HEK293T (cell line): ENCODE measurements around the gene ARL3.

ENCODE experiments used
- BHLHE40 ChIP-seq: fragments of 450-650 bp; IDR thresholded peaks from 2 replicates; pipeline ENCODE4 v1.6.1; 2016; ENCODE audit warnings: mild to moderate bottlenecking, moderate library complexity, borderline replicate concordance
- FOXA1 ChIP-seq: fragments of 450-650 bp; IDR thresholded peaks from 2 replicates; pipeline ENCODE4 v1.6.1; 2016; ENCODE audit warnings: mild to moderate bottlenecking
- FOXM1 ChIP-seq: fragments of 450-650 bp; IDR thresholded peaks from 2 replicates; pipeline ENCODE4 v1.6.1; 2017; ENCODE audit warnings: mild to moderate bottlenecking, borderline replicate concordance
- PKNOX1 ChIP-seq: fragments of 450-650 bp; IDR thresholded peaks from 2 replicates; pipeline ENCODE4 v1.6.1; 2016
- SP1 ChIP-seq: fragments of 450-650 bp; IDR thresholded peaks from 2 replicates; pipeline ENCODE4 v1.6.1; 2017
- ZNF384 ChIP-seq: fragments of 450-650 bp; IDR thresholded peaks from 2 replicates; pipeline ENCODE4 v1.6.1; 2016

DNA sequence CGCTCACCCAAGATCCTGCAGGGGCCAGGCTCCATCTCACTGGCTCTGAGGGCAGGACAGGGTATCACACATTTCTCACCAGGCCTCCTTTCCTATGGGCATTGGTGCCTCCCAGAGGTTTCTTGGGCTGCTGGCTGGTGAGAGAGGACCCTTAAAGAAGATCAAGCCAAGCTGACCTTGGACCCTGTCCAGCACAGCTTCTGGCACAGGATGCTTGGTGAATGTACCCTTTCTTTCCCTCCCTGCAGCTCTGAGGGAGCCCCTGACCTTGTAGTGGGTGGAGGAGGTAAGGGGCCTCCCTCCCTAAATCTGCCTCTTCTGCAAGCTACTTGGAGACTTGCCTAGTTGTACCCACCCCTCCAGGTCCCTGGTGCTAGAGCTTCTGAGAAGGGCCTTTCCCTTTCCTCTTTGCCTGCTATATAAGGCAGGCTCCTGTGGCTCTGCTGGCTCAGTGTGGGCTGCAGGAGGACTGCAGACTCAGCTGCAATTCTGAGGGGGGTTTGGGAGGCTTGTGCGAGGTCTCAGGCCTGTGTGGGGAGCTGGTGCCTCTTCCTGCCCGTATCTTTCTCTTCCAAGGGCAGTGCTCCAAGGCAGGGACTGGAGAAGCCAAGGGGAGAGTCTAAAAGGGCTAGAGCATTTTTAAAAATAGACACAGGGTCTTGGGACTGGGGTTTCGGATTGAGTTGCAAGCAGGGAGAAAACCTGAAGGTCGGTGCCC, 81.6 kb downstream of the ARL3 start:
- TF ChIP-seq SP1, result no peak
- TF ChIP-seq ZNF384, result no peak
- no peak for TF ChIP-seq FOXM1
- TF ChIP-seq PKNOX1, result no peak
- no peak for TF ChIP-seq FOXA1
- TF ChIP-seq BHLHE40, result no peak
